ENCODE measurements around the gene COL28A1. TPM values are rescaled to one million over a fixed set of nuclear protein-coding genes. Genes with fewer than 3 reads are reported as not detected.

The COL28A1 gene
- total RNA-seq, 1 donor from 2014 or later, result 0.60 TPM

DNA sequence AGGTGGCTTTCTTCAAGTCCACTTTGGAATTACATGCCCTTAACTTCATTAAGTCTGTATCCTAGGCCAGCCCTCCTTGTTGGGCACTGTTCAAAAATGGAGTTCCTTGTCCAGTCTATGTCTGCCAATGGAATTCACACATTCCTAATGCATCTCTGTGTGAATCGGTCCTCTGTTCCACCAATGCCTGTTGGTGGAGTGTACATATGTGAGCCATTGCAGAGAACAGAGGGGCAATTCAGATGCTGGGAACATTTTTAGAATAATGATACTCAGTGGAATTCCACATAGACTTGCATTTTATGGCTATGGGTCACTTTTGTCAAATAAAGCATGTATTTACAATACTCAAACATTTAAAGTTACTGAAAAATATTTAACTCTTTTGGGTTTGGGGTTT is 108.3 kb downstream of the COL28A1 start:
- no peaks in the 10 kb centered on the region for H3F3A ChIP-seq (ENCODE audit: low read depth)
- no peaks in the 10 kb centered on the region for H4K20me1 ChIP-seq (ENCODE audit: low read depth)
- no peaks in the 10 kb centered on the region for H3K4me1 ChIP-seq
- no peak overlapping the region for H3K9ac ChIP-seq
- no peaks in the 10 kb centered on the region for H3K36me3 ChIP-seq
- DNase-seq (ENCODE audit: low spot score), result no peak
- TF ChIP-seq EZH2 (IDR thresholded peaks at IDR 0.05), result no peak
- H3K9me3 ChIP-seq (ENCODE audit: low read depth), result no peaks in the 10 kb centered on the region
- no peak overlapping the region for H3K27ac Mint-ChIP-seq
- H3K36me3 Mint-ChIP-seq, result no peaks in the 10 kb centered on the region
- no peaks in the 10 kb centered on the region for H3K27me3 ChIP-seq
- no peak overlapping the region for H3K4me3 Mint-ChIP-seq
- H2AFZ ChIP-seq (replicated peaks), result no peak overlapping the region
- H3K27ac ChIP-seq, result no peak overlapping the region
- no peak overlapping the region for H3K4me2 ChIP-seq
- no peak overlapping the region for H3K4me3 ChIP-seq
- no peaks in the 10 kb centered on the region for H3K79me2 ChIP-seq (ENCODE audit: low read depth)
- no peaks in the 10 kb centered on the region for H3K9me3 Mint-ChIP-seq
- H3K27me3 Mint-ChIP-seq (ENCODE audit: insufficient read depth, low read depth), result no peaks in the 10 kb centered on the region
- H3K4me1 Mint-ChIP-seq, result no peaks in the 10 kb centered on the region

DNA sequence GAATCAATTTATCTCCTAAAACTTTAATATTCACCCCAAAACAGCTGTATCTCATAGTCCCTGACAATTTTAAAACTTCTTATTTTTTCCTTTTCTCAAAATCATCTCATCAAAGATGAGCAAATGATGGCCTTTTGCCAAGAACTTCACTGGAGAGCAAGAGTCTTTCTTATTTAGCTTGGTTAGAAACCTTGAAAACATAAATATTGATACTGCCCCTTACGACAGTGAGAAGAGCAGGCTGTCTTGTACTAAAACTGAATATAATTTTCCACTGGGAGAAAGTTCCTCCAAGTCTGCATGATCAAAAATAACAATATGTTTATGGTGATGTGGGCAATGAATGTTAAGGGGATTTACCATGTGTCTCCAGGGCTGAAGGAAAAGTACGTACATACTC is 109.0 kb downstream of the COL28A1 start:
- no peaks in the 10 kb centered on the region for H3K36me3 ChIP-seq
- H3F3A ChIP-seq (ENCODE audit: low read depth), result no peaks in the 10 kb centered on the region
- no peaks in the 10 kb centered on the region for H4K20me1 ChIP-seq (ENCODE audit: low read depth)
- H3K27ac ChIP-seq, result no peak overlapping the region
- no peaks in the 10 kb centered on the region for H3K79me2 ChIP-seq (ENCODE audit: low read depth)
- no peak overlapping the region for H3K4me3 ChIP-seq
- H3K9ac ChIP-seq, result no peak overlapping the region
- no peak overlapping the region for H2AFZ ChIP-seq (replicated peaks)
- no peaks in the 10 kb centered on the region for H3K4me1 Mint-ChIP-seq
- H3K9me3 Mint-ChIP-seq, result no peaks in the 10 kb centered on the region
- no peaks in the 10 kb centered on the region for H3K9me3 ChIP-seq (ENCODE audit: low read depth)
- no peak overlapping the region for H3K27ac Mint-ChIP-seq
- H3K4me2 ChIP-seq, result no peak overlapping the region
- H3K36me3 Mint-ChIP-seq, result no peaks in the 10 kb centered on the region
- no peaks in the 10 kb centered on the region for H3K4me1 ChIP-seq
- no peaks in the 10 kb centered on the region for H3K27me3 ChIP-seq
- H3K4me3 Mint-ChIP-seq, result no peak overlapping the region
- H3K27me3 Mint-ChIP-seq (ENCODE audit: insufficient read depth, low read depth), result no peaks in the 10 kb centered on the region
- no peak for DNase-seq (ENCODE audit: low spot score)
- no peak for TF ChIP-seq EZH2phosphoT487 (IDR thresholded peaks at IDR 0.05)
- no peak for TF ChIP-seq EZH2 (IDR thresholded peaks at IDR 0.05)
- TF ChIP-seq, protein P1, sequence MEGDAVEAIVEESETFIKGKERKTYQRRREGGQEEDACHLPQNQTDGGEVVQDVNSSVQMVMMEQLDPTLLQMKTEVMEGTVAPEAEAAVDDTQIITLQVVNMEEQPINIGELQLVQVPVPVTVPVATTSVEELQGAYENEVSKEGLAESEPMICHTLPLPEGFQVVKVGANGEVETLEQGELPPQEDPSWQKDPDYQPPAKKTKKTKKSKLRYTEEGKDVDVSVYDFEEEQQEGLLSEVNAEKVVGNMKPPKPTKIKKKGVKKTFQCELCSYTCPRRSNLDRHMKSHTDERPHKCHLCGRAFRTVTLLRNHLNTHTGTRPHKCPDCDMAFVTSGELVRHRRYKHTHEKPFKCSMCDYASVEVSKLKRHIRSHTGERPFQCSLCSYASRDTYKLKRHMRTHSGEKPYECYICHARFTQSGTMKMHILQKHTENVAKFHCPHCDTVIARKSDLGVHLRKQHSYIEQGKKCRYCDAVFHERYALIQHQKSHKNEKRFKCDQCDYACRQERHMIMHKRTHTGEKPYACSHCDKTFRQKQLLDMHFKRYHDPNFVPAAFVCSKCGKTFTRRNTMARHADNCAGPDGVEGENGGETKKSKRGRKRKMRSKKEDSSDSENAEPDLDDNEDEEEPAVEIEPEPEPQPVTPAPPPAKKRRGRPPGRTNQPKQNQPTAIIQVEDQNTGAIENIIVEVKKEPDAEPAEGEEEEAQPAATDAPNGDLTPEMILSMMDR (IDR thresholded peaks at IDR 0.05), result no peak

DNA sequence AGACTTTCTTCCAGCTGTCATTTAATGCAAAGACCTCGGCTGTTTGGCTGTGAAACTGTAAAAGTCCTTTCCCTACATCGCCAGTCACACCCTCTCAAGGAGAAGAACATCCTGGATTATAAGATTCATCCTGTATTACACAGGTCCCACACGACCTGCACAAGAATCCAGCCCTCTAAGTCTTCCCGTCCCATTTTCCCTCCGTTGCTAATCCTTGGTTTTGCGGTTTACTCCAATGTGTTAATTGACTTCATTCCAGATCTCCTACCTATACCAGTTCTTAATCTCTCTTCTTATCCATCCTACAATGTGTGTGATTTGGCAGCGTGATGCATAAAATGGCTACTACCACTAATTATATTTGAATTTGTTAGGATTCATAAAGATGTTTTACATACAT is 110.4 kb downstream of the COL28A1 start:
- no peaks in the 10 kb centered on the region for H3F3A ChIP-seq (ENCODE audit: low read depth)
- no peaks in the 10 kb centered on the region for H3K79me2 ChIP-seq (ENCODE audit: low read depth)
- TF ChIP-seq EZH2 (IDR thresholded peaks at IDR 0.05) (no peak), EZH2phosphoT487 (IDR thresholded peaks at IDR 0.05) (no peak)
- TF ChIP-seq, protein P1 (IDR thresholded peaks at IDR 0.05), result no peak
- H3K4me3 ChIP-seq, result no peak overlapping the region
- H3K27me3 ChIP-seq, result no peaks in the 10 kb centered on the region
- no peak for DNase-seq (ENCODE audit: low spot score)
- H2AFZ ChIP-seq (replicated peaks), result no peak overlapping the region
- no peaks in the 10 kb centered on the region for H3K4me1 ChIP-seq
- Mint-ChIP-seq H3K4me3 (no peak overlapping the region), H3K4me1 (no peaks in the 10 kb centered on the region), H3K36me3 (no peaks in the 10 kb centered on the region), H3K9me3 (no peaks in the 10 kb centered on the region), H3K27me3 (ENCODE audit: insufficient read depth, low read depth) (no peaks in the 10 kb centered on the region), H3K27ac (no peak overlapping the region)
- no peaks in the 10 kb centered on the region for H4K20me1 ChIP-seq (ENCODE audit: low read depth)
- no peak overlapping the region for H3K27ac ChIP-seq
- no peaks in the 10 kb centered on the region for H3K36me3 ChIP-seq
- no peak overlapping the region for H3K9ac ChIP-seq
- no peaks in the 10 kb centered on the region for H3K9me3 ChIP-seq (ENCODE audit: low read depth)
- H3K4me2 ChIP-seq, result no peak overlapping the region

DNA sequence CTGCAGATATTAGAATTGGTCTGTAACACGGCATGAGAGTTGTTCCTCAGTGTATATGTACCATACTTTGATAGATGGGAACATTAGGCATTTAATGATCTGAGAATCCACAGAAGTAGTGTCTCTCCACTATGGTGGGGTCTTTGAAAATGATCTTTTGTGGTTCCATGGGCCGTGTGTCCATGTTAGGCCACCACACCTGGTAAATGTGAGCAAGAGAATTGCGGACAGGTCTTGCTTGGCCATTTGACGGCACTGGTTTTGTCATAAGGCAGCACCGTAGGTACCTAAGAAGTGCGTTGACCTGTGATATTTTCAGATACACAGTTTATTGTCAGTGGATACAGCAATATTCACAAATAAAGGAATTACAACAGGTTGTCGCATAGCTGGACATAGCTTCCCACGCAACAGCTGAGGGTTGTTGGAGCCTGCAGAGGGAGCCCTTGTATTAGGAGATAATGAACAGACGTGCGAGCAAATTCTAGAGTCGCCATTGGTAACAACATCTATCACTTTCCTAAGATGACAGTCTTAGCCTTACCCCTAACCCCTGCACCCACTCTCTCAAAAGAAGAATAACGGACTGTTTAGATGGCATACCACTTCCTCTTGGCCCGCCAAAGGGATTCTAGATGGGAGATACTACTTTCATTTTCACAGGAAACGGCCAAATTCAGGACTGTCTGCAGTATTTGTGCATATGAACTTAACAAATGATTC is 111.4 kb downstream of the COL28A1 start:
- Histone ChIP-seq H2AFZ (replicated peaks) (peak overlapping the region; percentile 73), H3K9ac (no peak overlapping the region), H3K27ac (no peak overlapping the region), H3K4me1 (no peaks in the 10 kb centered on the region), H3F3A (ENCODE audit: low read depth) (no peaks in the 10 kb centered on the region), H4K20me1 (ENCODE audit: low read depth) (no peaks in the 10 kb centered on the region), H3K36me3 (no peaks in the 10 kb centered on the region), H3K4me2 (no peak overlapping the region), H3K27me3 (no peaks in the 10 kb centered on the region), H3K79me2 (ENCODE audit: low read depth) (no peaks in the 10 kb centered on the region), H3K4me3 (no peak overlapping the region), H3K9me3 (ENCODE audit: low read depth) (no peaks in the 10 kb centered on the region)
- TF ChIP-seq, protein P1 (IDR thresholded peaks at IDR 0.05), result peak; percentile 82
- TF ChIP-seq EZH2phosphoT487 (IDR thresholded peaks at IDR 0.05) (no peak), EZH2 (IDR thresholded peaks at IDR 0.05) (no peak)
- no peaks in the 10 kb centered on the region for H3K27me3 Mint-ChIP-seq (ENCODE audit: insufficient read depth, low read depth)
- no peaks in the 10 kb centered on the region for H3K4me1 Mint-ChIP-seq
- no peak overlapping the region for H3K27ac Mint-ChIP-seq
- H3K36me3 Mint-ChIP-seq, result no peaks in the 10 kb centered on the region
- no peak overlapping the region for H3K4me3 Mint-ChIP-seq
- DNase-seq (ENCODE audit: low spot score), result peak; percentile 80
- H3K9me3 Mint-ChIP-seq, result no peaks in the 10 kb centered on the region

All from neural progenitor cell (in vitro differentiated cells).